ENCODE results near the gene SELENOV.

DNA sequence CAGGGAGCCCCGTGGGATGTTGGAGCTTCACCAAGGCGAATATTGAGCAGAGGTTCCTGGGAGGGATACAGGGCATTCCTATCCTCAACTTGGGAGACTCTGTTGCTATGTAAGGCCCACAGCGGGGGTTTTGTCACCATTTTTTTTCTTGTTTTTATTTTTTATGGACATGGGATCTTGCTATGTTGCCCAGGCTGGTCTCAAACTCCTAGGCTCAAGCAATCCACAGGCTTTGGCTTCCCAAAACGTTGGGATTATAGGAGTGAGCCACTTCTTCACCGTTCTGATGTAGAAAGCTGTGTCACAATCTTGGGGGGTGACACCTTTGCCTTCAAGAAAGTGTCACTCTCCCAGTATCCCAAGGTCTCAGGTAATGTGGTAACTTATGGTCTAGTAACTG lies 13.6 kb upstream of the SELENOV start:
- TF ChIP-seq POLR2A (IDR thresholded peaks at IDR 0.05) (no peak), POLR2AphosphoS5 (IDR thresholded peaks at IDR 0.05) (no peak)
- TF ChIP-seq, protein P1, sequence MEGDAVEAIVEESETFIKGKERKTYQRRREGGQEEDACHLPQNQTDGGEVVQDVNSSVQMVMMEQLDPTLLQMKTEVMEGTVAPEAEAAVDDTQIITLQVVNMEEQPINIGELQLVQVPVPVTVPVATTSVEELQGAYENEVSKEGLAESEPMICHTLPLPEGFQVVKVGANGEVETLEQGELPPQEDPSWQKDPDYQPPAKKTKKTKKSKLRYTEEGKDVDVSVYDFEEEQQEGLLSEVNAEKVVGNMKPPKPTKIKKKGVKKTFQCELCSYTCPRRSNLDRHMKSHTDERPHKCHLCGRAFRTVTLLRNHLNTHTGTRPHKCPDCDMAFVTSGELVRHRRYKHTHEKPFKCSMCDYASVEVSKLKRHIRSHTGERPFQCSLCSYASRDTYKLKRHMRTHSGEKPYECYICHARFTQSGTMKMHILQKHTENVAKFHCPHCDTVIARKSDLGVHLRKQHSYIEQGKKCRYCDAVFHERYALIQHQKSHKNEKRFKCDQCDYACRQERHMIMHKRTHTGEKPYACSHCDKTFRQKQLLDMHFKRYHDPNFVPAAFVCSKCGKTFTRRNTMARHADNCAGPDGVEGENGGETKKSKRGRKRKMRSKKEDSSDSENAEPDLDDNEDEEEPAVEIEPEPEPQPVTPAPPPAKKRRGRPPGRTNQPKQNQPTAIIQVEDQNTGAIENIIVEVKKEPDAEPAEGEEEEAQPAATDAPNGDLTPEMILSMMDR (IDR thresholded peaks at IDR 0.05), result no peak
